Tibial artery (tissue), 4 donors: ENCODE measurements around the gene GON4L.

Source experiments
- DNase-seq, 2 donors: peaks; one replicate each; pipeline ENCODE4 v3.0.0-alpha.2; 2019
- H3K27ac ChIP-seq, 2 donors: fragments of 200-600 bp; sonication (generic) in 1 of 2; 1 replicate in 1 of 2; 2 replicates in 1 of 2; pipeline ENCODE4 v1.5.1; 2018 to 2019; ENCODE audit warnings: mild to moderate bottlenecking in 1 of 2
- H3K27me3 ChIP-seq, 2 donors: fragments of 200-600 bp; sonication (generic) in 1 of 2; one replicate each; pipeline versions ENCODE4 v1.5.1 to v1.6.0; 2016 to 2019
- H3K36me3 ChIP-seq, 3 donors: fragments of 200-600 bp; sonication (generic) in 2 of 3; one replicate each; pipeline ENCODE4 v1.5.1; 2016 to 2019; ENCODE audit warnings: mild to moderate bottlenecking in 2 of 3
- H3K4me1 ChIP-seq, 4 donors: fragments of 200-600 bp; sonication (generic) in 2 of 4; 1 replicate in 3 of 4; 2 replicates in 1 of 4; pipeline ENCODE4 v1.5.1; 2016 to 2019
- H3K4me3 ChIP-seq, 2 donors: fragments of 200-600 bp; sonication (generic) in 1 of 2; 1 replicate in 1 of 2; 2 replicates in 1 of 2; pipeline ENCODE4 v1.5.1; 2018 to 2019; ENCODE audit warnings: mild to moderate bottlenecking in 2 of 2
- H3K9me3 ChIP-seq, 3 donors: fragments of 200-600 bp; sonication (generic) in 1 of 3; one replicate each; pipeline ENCODE4 v1.5.1; 2016 to 2019
- intact Hi-C: fragments of 100-400 bp; cut with DNase I; formaldehyde crosslinking; loops from one replicate; pipeline ENCODE4 v1.15.0; 2023; ENCODE audit warnings: low total_unique reads
- TF ChIP-seq, protein P1 (sequence below), 2 experiments: fragments of 200-600 bp in 1 of 2; fragments of 450-650 bp in 1 of 2; IDR thresholded peaks; one replicate each; pipeline ENCODE4 v1.5.1; 2017 to 2019; ENCODE audit warnings: antibody characterized with exemption in 2 of 2, mild to moderate bottlenecking in 1 of 2, moderate library complexity in 1 of 2

The GON4L gene

DNA sequence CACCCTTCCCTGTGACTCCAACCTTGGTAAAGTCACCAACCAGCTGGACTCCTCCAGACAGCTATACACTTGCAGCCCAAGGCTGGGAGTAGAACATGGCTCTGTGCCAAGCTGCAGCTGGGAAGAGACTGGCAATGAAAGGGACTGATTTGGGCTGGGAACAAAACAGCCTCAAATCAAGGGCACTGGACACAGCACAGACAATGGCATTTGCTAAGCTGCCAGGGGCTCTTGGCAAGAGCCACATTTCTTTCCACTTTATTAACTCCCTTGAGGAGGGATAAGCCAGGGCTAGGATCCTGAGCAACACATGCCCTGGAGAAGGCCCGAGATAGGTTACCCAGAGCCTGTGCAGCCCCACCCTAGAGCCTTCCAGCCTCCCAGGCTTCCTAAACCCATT, 14.4 kb upstream of the GON4L start:
- Histone ChIP-seq H3K9me3 (no peaks in the 10 kb centered on the region), H3K27me3 (no peaks in the 10 kb centered on the region), H3K36me3 (peaks cover 0 to 23% (median 20%) of the 10 kb centered on the region in 3 donors), H3K4me3 (no peak overlapping the region), H3K4me1 (peaks cover 0 to 11% (median 9%) of the 10 kb centered on the region in 4 donors), H3K27ac (peak overlapping the region in 1 of 2 donors; percentile 26)
- intact Hi-C loops = no loop called here
- TF ChIP-seq, protein P1, sequence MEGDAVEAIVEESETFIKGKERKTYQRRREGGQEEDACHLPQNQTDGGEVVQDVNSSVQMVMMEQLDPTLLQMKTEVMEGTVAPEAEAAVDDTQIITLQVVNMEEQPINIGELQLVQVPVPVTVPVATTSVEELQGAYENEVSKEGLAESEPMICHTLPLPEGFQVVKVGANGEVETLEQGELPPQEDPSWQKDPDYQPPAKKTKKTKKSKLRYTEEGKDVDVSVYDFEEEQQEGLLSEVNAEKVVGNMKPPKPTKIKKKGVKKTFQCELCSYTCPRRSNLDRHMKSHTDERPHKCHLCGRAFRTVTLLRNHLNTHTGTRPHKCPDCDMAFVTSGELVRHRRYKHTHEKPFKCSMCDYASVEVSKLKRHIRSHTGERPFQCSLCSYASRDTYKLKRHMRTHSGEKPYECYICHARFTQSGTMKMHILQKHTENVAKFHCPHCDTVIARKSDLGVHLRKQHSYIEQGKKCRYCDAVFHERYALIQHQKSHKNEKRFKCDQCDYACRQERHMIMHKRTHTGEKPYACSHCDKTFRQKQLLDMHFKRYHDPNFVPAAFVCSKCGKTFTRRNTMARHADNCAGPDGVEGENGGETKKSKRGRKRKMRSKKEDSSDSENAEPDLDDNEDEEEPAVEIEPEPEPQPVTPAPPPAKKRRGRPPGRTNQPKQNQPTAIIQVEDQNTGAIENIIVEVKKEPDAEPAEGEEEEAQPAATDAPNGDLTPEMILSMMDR (IDR thresholded peaks at IDR 0.05) = no peak
- DNase-seq = peak in 1 of 2 donors; percentile 28

DNA sequence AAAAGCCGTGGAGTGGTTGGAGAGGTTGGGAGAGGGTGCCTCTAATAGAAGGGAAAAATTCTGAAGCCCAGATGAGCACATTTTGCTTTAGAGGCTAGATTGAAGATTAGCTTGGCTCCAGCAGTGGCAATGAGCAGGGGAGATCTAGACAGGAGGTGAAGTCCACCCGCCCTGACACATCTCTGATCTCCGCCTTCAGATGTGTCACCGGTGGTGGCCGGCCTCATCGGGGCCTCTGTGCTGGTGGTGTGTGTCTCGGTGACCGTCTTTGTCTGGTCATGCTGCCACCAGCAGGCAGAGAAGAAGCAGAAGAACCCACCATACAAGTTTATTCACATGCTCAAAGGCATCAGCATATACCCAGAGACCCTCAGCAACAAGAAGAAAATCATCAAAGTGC, 10.8 kb upstream of the GON4L start:
- TF ChIP-seq, protein P1 (IDR thresholded peaks at IDR 0.05) = no peak
- intact Hi-C loops = no loop called here
- Histone ChIP-seq H3K4me1 (peaks cover 0 to 11% (median 9%) of the 10 kb centered on the region in 4 donors), H3K27ac (no peak overlapping the region), H3K36me3 (peaks cover 0 to 23% (median 20%) of the 10 kb centered on the region in 3 donors), H3K27me3 (no peaks in the 10 kb centered on the region), H3K9me3 (no peaks in the 10 kb centered on the region), H3K4me3 (no peak overlapping the region)
- DNase-seq = no peak

DNA sequence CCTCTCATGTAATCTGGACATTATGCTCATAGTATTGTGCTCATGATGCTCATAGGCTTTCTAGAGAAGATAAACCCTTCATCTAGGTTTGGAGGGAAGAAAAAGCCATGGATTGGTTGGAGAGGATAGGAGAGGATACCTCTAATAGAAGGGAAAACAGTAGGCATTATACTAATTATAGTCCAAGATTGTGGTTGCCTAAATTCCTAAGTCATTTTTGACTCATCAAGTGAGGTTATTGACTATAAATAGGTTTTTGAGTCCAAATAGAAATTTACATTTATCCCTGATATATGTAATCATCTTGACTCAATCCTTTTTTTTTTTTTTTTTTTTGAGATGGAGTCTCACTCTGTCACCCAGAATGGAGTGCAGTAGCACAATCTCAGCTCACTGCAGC, 7.4 kb upstream of the GON4L start:
- TF ChIP-seq, protein P1 (IDR thresholded peaks at IDR 0.05) = no peak
- Histone ChIP-seq H3K9me3 (no peaks in the 10 kb centered on the region), H3K4me3 (no peak overlapping the region), H3K36me3 (peaks cover 0 to 13% (median 11%) of the 10 kb centered on the region in 3 donors), H3K27me3 (no peaks in the 10 kb centered on the region), H3K4me1 (peaks cover 0 to 14% (median 7%) of the 10 kb centered on the region in 4 donors), H3K27ac (no peak overlapping the region)
- no peak for DNase-seq
- intact Hi-C loops = no loop called here

DNA sequence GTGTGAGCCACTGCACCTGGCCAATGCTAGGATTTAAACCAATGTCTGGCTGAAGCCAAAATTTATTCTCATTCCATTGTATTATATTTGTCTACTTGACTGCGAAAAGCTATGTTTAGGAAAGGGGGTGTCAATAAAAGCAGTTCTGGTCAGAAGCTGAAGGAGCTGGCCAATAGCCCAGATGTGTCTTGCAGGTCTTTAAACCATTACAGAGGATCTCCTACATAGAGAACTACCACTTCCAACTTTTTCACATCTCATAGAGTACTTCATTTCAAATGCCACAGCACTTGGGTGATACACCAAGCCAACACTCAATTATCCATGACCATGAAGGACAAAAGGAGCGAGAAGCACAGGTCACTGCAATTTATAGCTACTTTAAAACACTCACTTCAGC, 4.9 kb upstream of the GON4L start:
- DNase-seq = no peak
- Histone ChIP-seq H3K4me3 (no peak overlapping the region), H3K27ac (peak overlapping the region in 1 of 2 donors; percentile 86), H3K27me3 (no peaks in the 10 kb centered on the region), H3K4me1 (peaks cover 0 to 33% (median 15%) of the 10 kb centered on the region in 4 donors), H3K36me3 (no peaks in the 10 kb centered on the region), H3K9me3 (no peaks in the 10 kb centered on the region)
- intact Hi-C loops = no loop called here
- TF ChIP-seq, protein P1 (IDR thresholded peaks at IDR 0.05) = no peak

DNA sequence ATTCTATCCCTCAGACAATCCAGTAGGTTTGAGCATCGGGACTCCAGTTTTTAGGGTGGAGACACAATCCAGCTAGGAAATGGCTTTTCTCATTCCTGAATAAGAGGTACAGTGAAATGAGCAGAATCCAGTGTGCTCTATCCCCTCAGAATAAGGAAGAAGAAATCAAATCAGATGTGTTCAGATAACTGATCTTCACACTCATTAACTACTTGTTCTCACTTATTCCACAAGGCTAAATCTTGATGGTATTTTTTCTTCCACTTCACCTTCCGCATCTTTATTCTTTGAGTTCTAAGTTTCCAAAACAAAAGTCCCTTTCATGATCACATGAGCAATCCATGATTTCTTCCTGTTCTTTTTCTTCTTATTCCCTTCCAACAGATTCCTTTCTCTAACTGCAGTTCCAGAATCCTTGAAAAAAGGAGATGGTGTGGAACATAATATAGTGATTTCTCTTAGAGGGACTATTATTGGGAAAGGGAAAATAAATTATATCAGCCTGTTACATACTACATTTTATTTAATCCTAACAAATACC, 4.0 kb upstream of the GON4L start:
- no peak for DNase-seq
- intact Hi-C loops = no loop called here
- Histone ChIP-seq H3K27ac (peak overlapping the region; percentile 86), H3K9me3 (no peaks in the 10 kb centered on the region), H3K4me3 (peak overlapping the region; percentile 50 to 53), H3K27me3 (no peaks in the 10 kb centered on the region), H3K36me3 (no peaks in the 10 kb centered on the region), H3K4me1 (peaks cover 0 to 40% (median 19%) of the 10 kb centered on the region in 4 donors)
- TF ChIP-seq, protein P1 (IDR thresholded peaks at IDR 0.05) = no peak
